Measurements from ENCODE around the gene PTPN14.

DNA sequence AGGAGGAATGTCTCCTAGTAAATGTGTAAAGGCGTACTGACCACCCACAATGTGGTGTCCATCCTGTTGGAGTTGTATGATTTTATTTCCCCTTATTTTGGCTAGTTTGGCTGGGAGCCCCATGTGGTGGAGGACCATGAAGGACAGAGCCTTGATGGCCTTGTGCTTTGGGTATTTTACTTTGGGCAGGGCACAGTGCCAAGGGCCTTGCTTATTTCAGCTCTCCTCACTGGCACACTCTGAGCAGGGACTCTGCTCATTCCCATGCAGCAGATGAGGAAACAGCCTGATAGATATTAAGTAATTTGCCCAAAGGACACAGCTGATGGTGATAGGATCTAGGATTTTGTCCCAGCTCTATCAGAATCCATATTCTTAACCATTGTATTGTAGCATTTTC lies 220.2 kb downstream of the PTPN14 start:
- TF ChIP-seq, protein P1, sequence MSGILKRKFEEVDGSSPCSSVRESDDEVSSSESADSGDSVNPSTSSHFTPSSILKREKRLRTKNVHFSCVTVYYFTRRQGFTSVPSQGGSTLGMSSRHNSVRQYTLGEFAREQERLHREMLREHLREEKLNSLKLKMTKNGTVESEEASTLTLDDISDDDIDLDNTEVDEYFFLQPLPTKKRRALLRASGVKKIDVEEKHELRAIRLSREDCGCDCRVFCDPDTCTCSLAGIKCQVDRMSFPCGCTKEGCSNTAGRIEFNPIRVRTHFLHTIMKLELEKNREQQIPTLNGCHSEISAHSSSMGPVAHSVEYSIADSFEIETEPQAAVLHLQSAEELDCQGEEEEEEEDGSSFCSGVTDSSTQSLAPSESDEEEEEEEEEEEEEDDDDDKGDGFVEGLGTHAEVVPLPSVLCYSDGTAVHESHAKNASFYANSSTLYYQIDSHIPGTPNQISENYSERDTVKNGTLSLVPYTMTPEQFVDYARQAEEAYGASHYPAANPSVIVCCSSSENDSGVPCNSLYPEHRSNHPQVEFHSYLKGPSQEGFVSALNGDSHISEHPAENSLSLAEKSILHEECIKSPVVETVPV (CRISPR knock-in tag; IDR thresholded peaks at IDR 0.05), result no peak
- TF ChIP-seq OSR1 (CRISPR knock-in tag; IDR thresholded peaks at IDR 0.05), result no peak
- TF ChIP-seq ZNF70 (CRISPR knock-in tag; IDR thresholded peaks at IDR 0.05), result no peak
- no peak for TF ChIP-seq ARNTL (CRISPR knock-in tag; IDR thresholded peaks at IDR 0.05; ENCODE audit: borderline replicate concordance, low read depth)
- no peak for TF ChIP-seq ZFP30 (CRISPR knock-in tag; IDR thresholded peaks at IDR 0.05)
- no peak for TF ChIP-seq SNAI2 (CRISPR knock-in tag; IDR thresholded peaks at IDR 0.05)
- TF ChIP-seq, protein P2, sequence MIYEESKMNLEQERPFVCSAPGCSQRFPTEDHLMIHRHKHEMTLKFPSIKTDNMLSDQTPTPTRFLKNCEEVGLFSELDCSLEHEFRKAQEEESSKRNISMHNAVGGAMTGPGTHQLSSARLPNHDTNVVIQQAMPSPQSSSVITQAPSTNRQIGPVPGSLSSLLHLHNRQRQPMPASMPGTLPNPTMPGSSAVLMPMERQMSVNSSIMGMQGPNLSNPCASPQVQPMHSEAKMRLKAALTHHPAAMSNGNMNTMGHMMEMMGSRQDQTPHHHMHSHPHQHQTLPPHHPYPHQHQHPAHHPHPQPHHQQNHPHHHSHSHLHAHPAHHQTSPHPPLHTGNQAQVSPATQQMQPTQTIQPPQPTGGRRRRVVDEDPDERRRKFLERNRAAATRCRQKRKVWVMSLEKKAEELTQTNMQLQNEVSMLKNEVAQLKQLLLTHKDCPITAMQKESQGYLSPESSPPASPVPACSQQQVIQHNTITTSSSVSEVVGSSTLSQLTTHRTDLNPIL (CRISPR knock-in tag; IDR thresholded peaks at IDR 0.05; ENCODE audit: low read depth), result no peak

Data from SK-N-SH treated with all-trans-retinoic acid at 6 μM for 48 hours (cell line).